ENCODE measurements around the gene ZNF474. TPM values are rescaled to one million over a fixed set of nuclear protein-coding genes. Genes with fewer than 3 reads are reported as not detected.

The ZNF474 gene
- total RNA-seq, 1 experiment from 2014 or later: 0.22 TPM

DNA sequence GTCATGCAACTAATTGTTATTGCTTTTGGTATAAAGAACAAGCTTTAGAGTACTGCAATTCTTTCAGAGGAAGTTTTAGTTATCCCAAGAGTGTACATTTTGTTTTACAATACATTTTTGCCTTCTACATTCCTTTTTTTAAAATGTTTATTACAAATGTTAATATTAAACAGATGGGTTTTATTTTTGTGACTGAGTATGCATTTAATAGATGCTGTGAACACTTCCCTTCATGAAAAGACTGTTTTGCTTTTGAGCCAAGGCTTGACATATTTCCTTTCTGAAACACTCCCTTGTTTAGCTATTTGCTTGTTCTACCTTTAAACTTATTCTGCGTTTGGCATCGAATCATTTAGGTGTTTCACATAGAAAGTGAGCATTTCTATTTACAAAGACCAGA, 14.8 kb upstream of the ZNF474 start:
- no peak for DNase-seq (ENCODE audit: extremely low read depth, low read depth)

DNA sequence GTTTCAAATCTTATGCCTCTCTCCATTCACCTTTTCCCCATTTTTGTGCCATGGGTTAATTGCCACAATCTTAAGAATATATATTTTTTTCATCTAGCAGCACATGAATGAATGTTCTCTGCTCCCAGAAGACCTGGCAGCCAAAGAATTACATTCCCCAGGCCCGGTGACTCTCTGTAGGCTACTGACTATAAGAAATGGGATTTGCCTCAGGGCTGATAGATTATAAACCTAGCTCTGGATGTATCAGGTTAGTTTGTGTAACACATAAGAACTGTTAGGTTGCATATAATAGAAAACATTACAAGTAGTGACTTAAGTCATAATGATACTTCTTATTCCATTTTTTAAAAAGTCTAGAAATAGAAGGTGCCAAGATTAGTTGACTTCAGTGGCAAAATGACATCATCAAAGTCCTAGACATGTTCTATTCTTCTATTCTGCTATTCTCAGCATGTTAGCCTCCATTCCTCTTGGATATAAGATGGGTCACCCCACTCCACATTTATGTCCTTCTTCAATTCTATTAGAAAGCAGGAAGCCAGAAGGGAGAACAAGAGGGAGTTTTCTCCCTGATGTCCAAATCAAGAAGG, 10.9 kb upstream of the ZNF474 start:
- no peak for DNase-seq (ENCODE audit: extremely low read depth, low read depth)

DNA sequence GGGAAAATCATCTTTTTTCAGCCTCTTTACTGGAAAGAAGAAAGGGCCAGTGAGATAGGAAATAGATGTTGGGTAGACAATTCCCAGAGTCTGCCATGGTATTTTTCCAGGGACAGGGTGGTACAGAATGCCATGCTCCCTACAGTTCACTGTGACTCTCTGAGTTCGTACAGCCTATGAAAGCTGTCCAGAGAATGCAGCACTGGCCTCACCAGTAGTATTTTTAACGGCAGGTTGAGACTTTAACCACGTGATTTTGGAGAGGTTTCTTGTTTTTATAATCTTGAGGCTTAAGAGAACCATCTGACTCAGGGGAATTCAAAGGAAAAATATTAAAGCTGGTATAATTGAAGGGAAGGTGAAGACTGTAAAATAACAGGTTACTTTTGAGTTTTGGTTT, 10.1 kb upstream of the ZNF474 start:
- no peak for DNase-seq (ENCODE audit: extremely low read depth, low read depth)

DNA sequence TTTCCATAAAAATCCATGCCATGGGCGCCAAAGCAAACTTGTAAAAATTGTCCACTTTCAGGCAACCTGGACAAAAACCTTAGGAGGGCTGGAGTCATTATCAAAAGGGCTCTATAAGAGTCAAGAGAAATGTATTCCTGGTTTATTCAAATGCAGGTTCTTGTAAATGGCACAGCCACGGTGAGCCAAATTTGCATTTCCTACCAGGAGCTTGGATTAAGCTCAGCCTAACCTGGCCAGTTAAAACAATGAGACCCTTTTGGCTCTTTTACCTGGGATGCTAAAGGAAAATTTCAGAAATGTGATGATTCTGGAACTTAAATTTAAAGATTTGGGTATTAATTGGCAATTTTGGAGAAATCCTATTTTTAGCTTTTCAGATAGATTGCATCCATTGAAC, 8.9 kb upstream of the ZNF474 start:
- DNase-seq (ENCODE audit: extremely low read depth, low read depth): no peak

DNA sequence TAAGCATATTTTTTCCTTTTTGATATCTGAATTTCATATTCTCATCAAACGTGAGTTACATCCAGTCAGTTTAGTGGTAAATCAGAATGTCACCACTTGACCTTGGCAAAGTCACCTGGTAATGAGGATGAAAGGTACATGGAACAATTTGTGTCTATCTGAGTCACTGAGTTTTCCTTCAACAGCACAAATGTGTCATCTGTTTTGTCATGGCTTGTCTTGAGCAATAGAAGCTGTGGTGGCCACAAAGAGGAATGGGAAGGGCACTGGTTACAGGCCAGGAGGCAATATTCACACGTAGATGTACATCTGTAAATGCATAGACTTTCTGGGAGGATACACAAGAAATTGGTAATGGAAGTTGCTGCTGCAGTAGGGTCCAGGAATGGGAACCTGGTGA, 8.4 kb upstream of the ZNF474 start:
- no peak for DNase-seq (ENCODE audit: extremely low read depth, low read depth)

DNA sequence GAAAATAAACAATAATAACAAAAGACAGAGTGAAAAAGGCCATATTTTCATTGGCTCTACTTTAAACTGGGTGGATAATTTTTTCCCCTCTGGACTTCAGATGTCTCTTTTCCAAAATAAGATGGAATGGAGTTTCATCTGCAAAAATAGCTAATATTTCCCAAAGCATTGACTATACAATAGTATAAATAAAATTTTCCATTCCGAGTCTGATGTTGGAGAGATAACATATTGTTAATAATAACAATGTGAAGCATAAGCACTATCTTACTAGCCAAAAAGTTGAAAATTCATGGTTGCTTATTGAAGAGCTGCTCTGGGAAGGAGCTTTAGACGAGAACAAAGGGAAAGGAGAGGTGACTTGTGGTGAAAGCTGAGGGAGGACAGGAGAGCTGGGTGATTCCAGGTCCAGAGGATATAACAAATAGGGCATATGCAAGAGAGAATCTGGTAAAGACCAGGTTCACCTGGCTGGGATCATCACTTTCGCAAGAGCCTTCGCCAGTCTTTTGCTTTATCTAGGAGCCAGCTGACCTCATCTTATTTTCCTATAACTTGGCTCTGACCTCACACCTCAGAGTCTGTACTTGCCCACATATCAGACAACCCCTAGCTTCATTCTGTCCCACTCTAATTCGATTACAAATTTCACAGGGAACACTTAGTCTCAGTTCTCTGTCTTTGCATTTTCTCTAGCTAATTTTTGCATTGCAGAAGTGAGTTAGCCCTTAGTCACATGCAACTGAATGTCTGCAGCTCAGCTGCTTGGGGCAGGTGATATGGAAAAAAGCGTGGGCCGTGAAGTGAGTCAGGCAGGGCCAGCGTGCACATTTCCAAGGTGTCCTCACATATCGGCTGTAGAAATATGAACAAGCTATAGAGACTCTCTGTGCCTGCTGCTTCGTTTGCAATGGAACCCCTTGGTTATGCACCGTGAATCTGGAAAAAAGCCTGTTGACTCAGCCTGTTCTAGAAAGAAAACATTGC, 7.6 kb upstream of the ZNF474 start:
- no peak for DNase-seq (ENCODE audit: extremely low read depth, low read depth)

DNA sequence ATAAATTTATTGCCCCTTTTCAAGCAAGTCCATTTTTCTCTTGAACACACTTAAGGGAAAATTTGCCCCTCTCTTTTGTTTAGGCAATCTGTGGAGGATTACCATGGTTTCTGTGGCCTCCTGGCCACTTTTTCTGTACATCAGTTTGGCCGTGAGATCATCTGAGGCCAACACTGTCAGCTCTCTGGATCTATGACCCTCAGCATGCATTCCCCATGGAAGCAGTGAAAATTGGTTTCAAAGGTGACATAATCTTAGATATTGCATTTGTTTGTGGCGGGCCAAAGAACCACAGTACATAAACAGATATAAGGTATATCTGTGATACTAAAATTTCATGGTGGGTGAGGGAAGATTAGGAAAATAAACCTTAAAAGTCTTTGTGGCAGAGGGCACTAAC, 4.6 kb upstream of the ZNF474 start:
- no peak for DNase-seq (ENCODE audit: extremely low read depth, low read depth)

DNA sequence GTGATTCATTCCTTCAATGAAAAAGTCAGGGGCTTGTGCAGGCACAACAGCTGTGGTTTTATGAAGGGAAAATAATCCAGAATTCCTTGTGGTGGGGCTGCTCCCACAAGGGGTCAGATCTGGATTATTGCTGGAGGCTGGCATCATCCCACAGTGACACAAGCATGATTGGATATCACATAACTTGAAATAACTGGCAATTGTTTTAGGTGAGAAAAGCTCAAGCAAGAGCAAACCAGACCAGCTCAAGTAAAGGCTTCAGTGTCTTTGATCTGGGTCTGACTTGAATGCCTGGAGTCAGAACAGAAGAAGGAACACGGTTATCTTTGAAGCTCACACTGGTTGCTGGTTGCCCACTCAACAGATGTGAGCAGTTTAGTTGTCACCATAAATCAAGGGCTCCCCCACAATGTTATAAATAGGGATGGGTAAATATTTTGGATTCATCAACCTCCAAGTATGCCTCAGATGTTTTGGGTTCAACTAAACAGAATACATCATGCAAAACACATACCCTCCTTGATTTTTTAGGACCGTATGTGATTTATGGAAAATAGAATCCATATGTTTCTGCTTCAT, 3.1 kb upstream of the ZNF474 start:
- no peak for DNase-seq (ENCODE audit: extremely low read depth, low read depth)

DNA sequence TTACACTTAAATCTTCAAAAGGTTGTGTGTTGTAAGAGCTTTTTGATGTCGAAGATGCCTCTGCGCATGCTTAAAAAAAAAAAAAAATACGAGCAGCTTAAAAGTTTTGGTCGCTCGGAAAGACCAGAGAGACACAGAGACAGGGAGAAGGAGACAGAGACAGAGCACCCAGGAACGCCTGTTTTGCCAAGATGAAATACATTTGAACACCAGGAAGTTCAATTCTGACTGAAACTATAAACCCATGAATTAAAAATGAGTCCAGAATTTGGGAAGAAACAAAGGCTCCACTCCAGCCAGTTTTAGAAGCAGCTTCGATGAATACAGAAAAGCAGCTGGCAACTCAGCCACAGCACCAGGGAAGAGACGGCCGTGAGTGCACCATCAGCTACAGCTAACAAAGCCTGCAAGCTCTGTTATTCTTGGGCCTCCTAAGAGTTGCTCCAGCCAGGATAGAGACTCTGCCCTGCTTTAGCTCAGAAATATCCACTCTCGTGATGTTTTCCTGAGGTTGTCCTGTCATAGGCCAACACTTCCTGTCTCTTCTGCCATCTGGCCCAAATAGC, 2.5 kb upstream of the ZNF474 start:
- DNase-seq (ENCODE audit: extremely low read depth, low read depth): no peak

DNA sequence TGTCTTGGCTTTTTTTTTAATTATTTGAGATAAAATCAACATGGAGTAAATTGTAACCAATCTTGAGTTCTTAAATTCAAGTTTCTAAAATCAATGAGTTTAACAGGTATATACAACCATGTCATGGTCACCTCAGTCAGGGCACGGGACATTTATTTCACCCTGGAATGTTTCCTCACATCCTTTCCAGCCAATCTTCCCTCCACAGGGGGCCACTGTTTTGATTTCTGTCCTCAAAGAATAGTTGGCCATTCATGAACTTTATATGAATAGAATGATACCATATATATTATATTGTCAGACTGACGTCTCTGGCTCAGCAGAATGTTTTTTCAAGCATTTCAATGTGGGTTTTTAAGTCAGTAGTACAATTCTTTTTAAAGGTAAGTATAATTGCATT, 806 bp downstream of the ZNF474 start:
- no peak for DNase-seq (ENCODE audit: extremely low read depth, low read depth)

DNA sequence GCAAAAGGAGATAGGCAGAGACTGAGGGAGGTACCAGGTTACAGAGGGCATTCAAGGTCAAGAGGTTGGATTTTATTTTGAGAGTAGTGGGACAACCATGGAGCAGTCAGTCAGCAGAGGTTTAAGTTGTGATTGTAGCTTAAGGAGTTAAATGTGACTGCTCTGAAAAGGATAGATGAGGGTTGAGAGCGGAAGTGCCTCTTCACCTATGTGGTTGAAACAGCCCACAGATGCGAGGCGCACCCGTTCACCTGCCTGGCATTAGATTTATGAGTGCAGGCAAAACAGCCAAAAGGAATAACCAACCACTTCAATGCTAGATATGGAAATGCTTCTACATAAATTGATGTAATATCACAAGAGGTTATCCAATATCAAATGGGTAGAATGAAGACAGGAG, 8.4 kb downstream of the ZNF474 start:
- DNase-seq (ENCODE audit: extremely low read depth, low read depth): no peak

DNA sequence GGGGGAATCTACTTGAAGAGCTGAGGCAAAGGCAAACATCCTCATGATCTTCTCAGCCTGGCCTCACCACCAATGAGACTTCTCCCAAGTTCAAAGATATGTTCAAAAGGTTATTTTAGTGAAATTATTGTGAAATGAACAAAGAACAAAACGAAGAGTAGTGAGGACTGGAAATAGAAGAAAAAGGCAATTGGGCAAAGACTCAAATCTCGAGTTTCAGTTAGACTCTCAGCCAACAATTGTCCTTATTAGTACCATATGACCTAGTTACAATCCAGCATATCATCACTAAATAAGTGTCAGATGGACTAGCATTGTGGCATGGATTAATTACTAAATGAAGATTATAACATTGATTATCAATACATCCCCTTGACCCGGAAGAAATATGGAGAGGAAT, 9.0 kb downstream of the ZNF474 start:
- no peak for DNase-seq (ENCODE audit: extremely low read depth, low read depth)

DNA sequence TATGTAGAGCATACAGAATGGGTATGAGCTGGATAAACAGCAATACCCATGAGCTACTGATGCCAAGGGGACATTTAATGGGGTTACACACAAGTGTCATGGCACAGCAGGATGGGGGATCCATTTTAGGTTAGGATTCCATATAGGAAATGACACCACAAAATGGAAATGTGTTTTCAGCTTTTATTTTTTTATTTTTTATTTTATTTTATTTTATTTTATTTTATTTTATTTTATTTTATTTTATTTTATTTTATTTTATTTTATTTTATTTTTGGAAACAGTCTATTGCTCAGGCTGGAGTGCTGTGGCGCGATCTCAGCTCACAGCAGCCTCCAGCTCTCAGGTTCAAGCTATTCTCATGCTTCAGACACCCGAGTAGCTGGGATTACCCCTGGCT, 11.6 kb downstream of the ZNF474 start:
- no peak for DNase-seq (ENCODE audit: extremely low read depth, low read depth)

DNA sequence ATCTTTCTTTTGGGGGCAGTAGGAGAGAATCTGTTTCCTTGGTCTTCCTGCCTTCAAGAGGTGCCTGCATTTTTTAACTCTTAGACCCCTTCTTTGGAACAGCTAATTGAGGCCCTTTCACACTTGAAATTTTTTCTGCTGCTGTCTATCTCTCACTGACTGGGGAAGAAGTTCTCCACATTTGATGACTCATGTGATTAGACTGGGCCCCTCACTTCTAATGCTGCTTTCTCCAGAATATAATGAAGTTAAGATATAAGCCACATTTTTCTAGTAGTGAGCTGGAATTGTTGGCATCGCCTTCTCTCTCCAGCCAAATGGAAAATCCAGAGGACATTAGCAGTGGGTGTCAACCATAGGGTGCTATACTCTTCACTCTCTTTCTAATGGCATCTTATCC, 12.4 kb downstream of the ZNF474 start:
- no peak for DNase-seq (ENCODE audit: extremely low read depth, low read depth)

DNA sequence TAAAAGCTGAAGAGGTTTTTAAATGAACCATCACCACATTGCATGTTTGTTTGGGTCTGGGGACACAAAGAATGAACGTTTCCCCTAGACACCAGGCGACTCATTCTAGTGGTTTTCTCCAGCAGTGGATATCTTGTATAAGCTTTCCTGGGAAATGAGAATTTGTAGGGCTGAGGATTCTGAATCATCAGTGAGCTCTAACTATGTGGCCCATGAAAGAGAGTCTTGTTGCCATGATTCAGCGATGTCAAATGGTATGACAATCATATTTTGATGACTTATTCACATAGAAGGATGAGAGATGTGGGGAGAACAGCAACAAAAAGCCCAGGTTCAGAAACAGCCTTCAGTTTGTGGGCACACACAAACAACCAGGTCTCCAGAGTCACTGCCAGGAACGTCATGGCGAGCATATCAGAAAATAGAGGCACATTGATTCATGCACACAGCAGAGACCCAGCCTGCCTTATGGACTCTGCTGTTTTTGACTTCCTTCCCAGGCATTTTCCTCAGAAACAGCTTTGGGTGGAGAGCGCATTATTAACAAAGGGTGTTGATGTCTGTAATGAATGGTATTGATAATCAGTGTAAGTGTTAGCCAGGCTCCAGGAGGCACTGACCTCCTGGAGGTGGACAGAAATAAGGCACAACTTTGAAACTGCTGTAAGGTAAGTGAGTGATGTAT, 13.3 kb downstream of the ZNF474 start:
- DNase-seq (ENCODE audit: extremely low read depth, low read depth): no peak

DNA sequence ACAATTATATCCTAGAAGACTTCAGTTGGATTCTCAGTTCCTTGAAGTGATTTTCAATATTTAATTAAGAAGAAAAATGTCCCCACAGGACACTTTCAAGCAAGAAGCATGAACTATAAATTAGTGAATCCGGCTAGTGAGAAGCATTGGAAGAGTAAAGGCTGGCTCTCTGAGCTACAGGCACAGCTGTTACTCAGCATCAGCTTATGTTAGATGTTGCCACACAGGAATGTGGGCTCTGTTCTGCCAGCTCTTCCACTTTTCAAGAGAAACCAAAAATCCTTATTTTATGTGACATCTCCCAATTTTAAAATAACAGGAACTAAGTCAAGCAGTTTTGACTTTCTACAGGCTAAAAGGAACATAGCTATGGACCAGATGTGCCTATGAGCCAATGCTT, 14.9 kb downstream of the ZNF474 start:
- no peak for DNase-seq (ENCODE audit: extremely low read depth, low read depth)

DNA sequence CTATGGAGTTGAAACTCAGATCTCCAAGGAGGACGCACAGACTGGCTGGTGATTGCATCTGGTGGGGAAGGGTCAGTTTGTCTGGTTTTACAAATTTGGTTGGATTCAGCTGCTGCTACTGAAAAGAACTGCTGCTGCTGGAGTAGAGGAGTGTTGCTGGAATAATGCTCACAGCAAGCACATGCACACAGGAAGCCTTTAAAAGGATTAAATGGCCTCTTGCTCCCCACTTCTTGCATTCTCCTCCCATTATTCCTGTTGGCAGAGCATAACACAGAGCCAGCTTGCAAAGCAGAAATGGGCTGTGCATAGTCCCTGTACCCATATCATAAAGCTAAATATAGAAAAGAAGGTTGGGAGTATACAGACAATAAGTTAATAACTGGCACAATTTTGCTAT, 16.6 kb downstream of the ZNF474 start:
- DNase-seq (ENCODE audit: extremely low read depth, low read depth): no peak

DNA sequence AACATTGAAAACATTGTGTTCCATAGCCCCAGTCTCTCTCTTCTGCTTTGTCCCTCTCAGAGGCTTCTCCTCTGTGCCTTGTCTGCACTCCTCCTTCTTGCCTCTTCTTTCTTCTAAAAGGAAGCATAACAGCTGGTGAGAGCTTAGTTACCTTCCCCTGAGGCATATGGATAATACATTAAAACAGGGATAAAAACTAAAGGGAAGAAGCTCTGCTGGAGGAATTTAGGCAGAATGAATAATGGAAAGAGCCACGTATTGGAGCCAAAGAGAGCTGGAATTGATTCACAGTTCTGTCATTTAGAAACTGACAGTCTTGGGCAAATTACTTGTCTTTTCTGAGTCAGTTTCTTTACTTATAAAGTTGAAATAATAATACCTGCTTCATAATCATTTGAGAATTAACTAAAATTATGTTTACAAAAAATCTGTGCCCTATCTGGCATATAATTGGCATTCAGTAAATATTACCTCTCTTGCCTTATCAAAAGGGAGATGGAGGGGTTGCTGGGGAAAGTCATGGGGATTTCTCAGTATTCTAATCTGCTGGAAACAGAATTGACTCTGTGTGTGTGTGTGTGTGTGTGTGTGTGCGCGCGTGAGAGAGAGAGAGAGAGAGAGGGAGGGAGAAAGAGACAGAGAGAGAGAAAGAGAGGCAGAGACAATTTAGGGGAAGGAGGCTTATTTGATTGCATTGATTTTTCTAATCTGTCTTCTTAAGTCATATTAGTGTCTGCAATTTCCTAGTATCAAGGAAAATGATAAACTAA, 20.2 kb downstream of the ZNF474 start:
- no peak for DNase-seq (ENCODE audit: extremely low read depth, low read depth)

DNA sequence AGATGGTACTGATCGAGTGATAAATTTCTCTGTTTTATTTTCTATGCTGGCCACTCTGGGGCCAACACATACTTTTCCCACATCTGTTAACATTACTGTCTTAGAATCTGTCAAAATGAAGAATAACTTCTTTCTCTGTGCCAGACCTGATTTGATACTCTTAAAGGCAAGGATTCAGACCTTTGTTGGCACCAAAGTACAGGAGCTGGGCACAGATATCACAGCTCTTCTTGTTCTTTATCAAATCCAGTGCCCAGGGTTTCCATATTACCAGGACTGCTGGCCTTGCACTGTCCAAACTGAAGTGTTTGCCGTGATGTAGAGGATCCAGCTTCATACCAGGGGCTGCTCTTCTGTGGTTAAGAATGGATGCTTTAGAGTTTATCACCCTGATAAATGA, 20.9 kb downstream of the ZNF474 start:
- DNase-seq (ENCODE audit: extremely low read depth, low read depth): no peak

DNA sequence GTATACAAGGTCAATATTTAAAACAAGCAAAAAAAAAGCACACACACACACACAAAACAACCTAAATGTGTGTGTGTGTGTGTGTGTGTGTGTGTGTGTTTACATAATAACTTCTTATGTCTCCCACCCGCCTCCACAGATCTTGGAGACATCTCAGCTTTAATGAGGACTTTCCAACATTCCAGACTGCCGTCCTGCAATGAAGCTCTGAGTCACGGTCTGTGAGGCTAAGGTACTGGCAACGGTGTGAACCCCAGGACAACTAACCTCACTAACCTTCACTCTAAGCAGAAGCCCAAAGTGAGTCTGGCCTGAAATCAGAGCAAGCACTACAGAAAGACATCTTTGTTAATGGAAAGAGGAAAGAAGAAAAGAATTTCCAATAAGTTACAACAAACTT, 22.3 kb downstream of the ZNF474 start:
- DNase-seq (ENCODE audit: extremely low read depth, low read depth): no peak

All from NCI-H460 (cell line).